H1 (cell line): ENCODE results near the gene CEBPE. TPM values are rescaled to one million over a fixed set of nuclear protein-coding genes. Genes with fewer than 3 reads are reported as not detected.
A peak's percentile ranks its signal among the peaks of the same experiment; 100 is the strongest.

ENCODE experiments used
- ATF3 ChIP-seq: IDR thresholded peaks from 2 replicates; pipeline ENCODE4 v1.6.1; 2011; ENCODE audit warnings: low read depth, mild to moderate bottlenecking, low read length; ENCODE audit not compliant: insufficient read depth
- BRCA1 ChIP-seq: IDR thresholded peaks from 2 replicates; pipeline ENCODE4 v1.6.1; 2012; ENCODE audit warnings: low read depth, low read length, improper control_type of control experiment
- CEBPB ChIP-seq: IDR thresholded peaks from 2 replicates; pipeline ENCODE4 v1.6.1; 2012; ENCODE audit warnings: low read depth, low read length
- CHD1 ChIP-seq: IDR thresholded peaks from 2 replicates; pipeline ENCODE4 v1.6.1; 2012; ENCODE audit warnings: low read depth, low read length, improper control_type of control experiment
- E2F6 ChIP-seq: IDR thresholded peaks from 2 replicates; pipeline ENCODE4 v1.6.1; 2012; ENCODE audit warnings: inconsistent platforms
- EZH2 ChIP-seq: fragments of 200-600 bp; sonication (generic); IDR thresholded peaks from 2 replicates; pipeline ENCODE4 v1.7.1; 2012; ENCODE audit warnings: low read depth, mild to moderate bottlenecking, moderate library complexity, low read length, inconsistent platforms; ENCODE audit not compliant: severe bottlenecking
- GTF2F1 ChIP-seq: IDR thresholded peaks from 2 replicates; pipeline ENCODE4 v1.6.1; 2012; ENCODE audit warnings: low read depth, low read length, improper control_type of control experiment, borderline replicate concordance
- KDM4A ChIP-seq: IDR thresholded peaks from one replicate; pipeline ENCODE4 v1.7.1; 2012; ENCODE audit warnings: low read depth, mild to moderate bottlenecking, moderate library complexity, low read length, inconsistent platforms; ENCODE audit not compliant: severe bottlenecking
- KDM5A ChIP-seq: fragments of 200-600 bp; IDR thresholded peaks from 2 replicates; pipeline ENCODE4 v1.7.1; 2012; ENCODE audit warnings: mild to moderate bottlenecking, low read length, inconsistent platforms, mixed read lengths
- NRF1 ChIP-seq: IDR thresholded peaks from 2 replicates; pipeline ENCODE4 v1.6.1; 2011; ENCODE audit warnings: mild to moderate bottlenecking, low read depth, low read length, improper control_type of control experiment
- POU5F1 ChIP-seq: IDR thresholded peaks from 2 replicates; pipeline ENCODE4 v1.6.1; 2011; ENCODE audit warnings: low read depth, mild to moderate bottlenecking, low read length, moderate library complexity
- RFX5 ChIP-seq: IDR thresholded peaks from 2 replicates; pipeline ENCODE4 v1.6.1; 2011; ENCODE audit warnings: low read depth, low read length, improper control_type of control experiment, borderline replicate concordance
- SIN3A ChIP-seq, 2 experiments: IDR thresholded peaks in 1 of 2; conservative IDR thresholded peaks in 1 of 2; 2 replicates each; pipeline ENCODE4 v1.6.1; 2011 to 2012; ENCODE audit warnings: low read length in 2 of 2, improper control_type of control experiment in 1 of 2, low read depth in 1 of 2, mild to moderate bottlenecking in 1 of 2
- SIRT6 ChIP-seq: IDR thresholded peaks from one replicate; pipeline ENCODE4 v1.7.1; 2012; ENCODE audit warnings: low read length, inconsistent platforms
- SP4 ChIP-seq: IDR thresholded peaks from 2 replicates; pipeline ENCODE4 v1.6.1; 2012; ENCODE audit warnings: low read length, inconsistent platforms
- TAF1 ChIP-seq: IDR thresholded peaks from 2 replicates; pipeline ENCODE4 v1.6.1; 2011; ENCODE audit warnings: mild to moderate bottlenecking, low read depth, low read length
- TAF7 ChIP-seq: optimal IDR thresholded peaks from 2 replicates; pipeline ENCODE3; 2011; ENCODE audit warnings: low read depth, mild to moderate bottlenecking, inconsistent platforms, low read length, moderate library complexity, borderline replicate concordance
- TBP ChIP-seq: IDR thresholded peaks from 2 replicates; pipeline ENCODE4 v1.6.1; 2011; ENCODE audit warnings: low read depth, low read length, improper control_type of control experiment
- TCF12 ChIP-seq: IDR thresholded peaks from 2 replicates; pipeline ENCODE4 v1.6.1; 2011; ENCODE audit warnings: low read depth, mild to moderate bottlenecking, low read length
- YY1 ChIP-seq: IDR thresholded peaks from 2 replicates; pipeline ENCODE4 v1.6.1; 2011; ENCODE audit warnings: low read depth, mild to moderate bottlenecking, low read length
- ZNF274 ChIP-seq: IDR thresholded peaks from 2 replicates; pipeline ENCODE4 v1.7.0; 2012; ENCODE audit warnings: low read length, borderline replicate concordance; ENCODE audit errors: extremely low read depth
- polyA plus RNA-seq, 7 experiments: library from polyadenylated mRNA; depleted of rRNA in 3 of 7; stranded (reverse) in 5 of 7; unstranded in 2 of 7; fragments of >200 nt in 5 of 7; fragments of 200-250 nt in 2 of 7; gene quantifications; 1 replicate in 5 of 7; 2 replicates in 1 of 7; 4 replicates in 1 of 7; pipeline versions ENCODE4 v1.2.1 to v1.2.3, GENCODE V29; 2011 to 2013; ENCODE audit warnings: missing spikeins in 2 of 7, mixed read lengths in 2 of 7
- total RNA-seq: library from RNA; stranded (reverse); fragmentation: NEBNext Ultra II Directional; extraction: Animal tissue kit (Norgen Biotek cat#: 25700); gene quantifications from 2 replicates; pipeline ENCODE4 v1.2.1, GENCODE V29; 2021

Gene CEBPE
- total and polyA plus RNA-seq, 2 of the 8 experiments (the other 6 are each of a cell fraction or from before 2014, with no cell fraction given), result 0.05 TPM; not detected in 1

GRCh38 chr14:23071244-23071920, 47.7 kb downstream of the CEBPE start (continued):
- TF ChIP-seq SIN3A (conservative IDR thresholded peaks at IDR 0.05 in 1 of 2, IDR thresholded peaks at IDR 0.05 in 1 of 2; ENCODE audit: low read depth in 1 of 2, low read length in 2 of 2) (peak; percentile 62 to 88; a peak in 3 of 4 replicates), BRCA1 (no peak), GTF2F1 (no peak), SP4 (no peak), RFX5 (no peak), TCF12 (0 out of 2 replicates have a peak, but pooled peaks have one; percentile 20), SIRT6 (no peak), TAF7 (peak; percentile 80), YY1 (peak; percentile 96), NRF1 (no peak), TBP (peak; percentile 81), E2F6 (no peak), KDM5A (peak; percentile 88), KDM4A (no peak), CHD1 (no peak), ATF3 (no peak), EZH2 (no peak), ZNF274 (no peak), CEBPB (no peak), TAF1 (peak; percentile 94), POU5F1 (no peak)
